Activated CD8-positive, alpha-beta memory T cell treated with anti-CD3 and anti-CD28 coated beads for 24 hours (primary cell): ENCODE results near the gene ZNF319.
"Not testable (repeated sequence)": the region's sequence is repeated elsewhere in the genome, so short reads cannot be mapped to it uniquely, and the experiment has no call there.

Source experiments
- DNase-seq: peaks from one replicate; pipeline ENCODE4 v3.0.0-alpha.2; 2020

Gene ZNF319

DNA sequence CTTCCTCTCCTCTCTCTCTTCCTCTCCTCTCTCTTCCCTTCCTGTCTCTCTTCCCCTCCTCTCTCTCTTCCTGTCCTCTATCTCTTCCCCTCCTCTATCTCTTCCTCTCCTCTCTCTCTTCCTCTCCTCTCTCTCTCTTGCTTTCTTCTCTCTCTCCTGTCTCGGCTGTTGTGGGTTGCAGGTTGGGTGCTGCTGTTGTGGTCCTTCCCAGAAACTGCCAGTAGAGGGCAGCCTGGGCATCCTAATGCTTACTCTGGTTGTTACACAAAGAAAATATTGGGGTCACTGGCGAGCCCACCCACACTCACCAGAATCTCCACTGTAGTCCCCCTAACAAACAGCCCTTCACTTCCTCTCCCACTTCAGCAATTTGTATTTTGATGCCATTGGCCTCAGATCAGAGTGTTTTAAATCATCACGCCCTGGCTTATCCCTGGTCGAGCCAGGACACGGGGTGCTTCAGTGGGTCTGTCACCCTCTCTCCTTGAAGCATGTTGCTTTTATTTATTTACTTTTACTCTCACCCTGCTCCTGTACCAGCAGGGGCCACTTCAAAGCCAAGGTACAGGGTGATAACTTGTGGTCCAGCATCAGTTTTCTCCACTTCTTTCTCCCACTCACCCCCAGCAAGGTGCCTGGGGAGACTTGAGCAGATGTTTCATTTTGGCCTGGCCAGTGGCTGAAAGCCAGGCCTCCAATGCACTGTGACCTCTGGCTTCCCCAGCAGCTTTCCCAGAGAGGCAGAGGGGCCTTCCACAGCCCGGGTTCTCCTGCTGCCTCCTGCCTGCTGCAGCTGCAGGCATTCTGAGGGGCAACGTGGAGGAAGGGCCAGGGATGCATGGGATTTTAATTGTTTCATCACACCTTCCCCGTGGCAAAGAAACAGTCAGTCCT, 20.4 kb upstream of the ZNF319 start:
- DNase-seq: peak; percentile 83

- DNase-seq: no peak
Measured at GRCh38 chr16:58019866-58020538, 19.5 kb upstream of the ZNF319 start.

- DNase-seq: no peak
Measured at GRCh38 chr16:58018803-58019202, 18.3 kb upstream of the ZNF319 start.

- DNase-seq: no peak
Measured at GRCh38 chr16:58016840-58017446, 16.5 kb upstream of the ZNF319 start.

DNA sequence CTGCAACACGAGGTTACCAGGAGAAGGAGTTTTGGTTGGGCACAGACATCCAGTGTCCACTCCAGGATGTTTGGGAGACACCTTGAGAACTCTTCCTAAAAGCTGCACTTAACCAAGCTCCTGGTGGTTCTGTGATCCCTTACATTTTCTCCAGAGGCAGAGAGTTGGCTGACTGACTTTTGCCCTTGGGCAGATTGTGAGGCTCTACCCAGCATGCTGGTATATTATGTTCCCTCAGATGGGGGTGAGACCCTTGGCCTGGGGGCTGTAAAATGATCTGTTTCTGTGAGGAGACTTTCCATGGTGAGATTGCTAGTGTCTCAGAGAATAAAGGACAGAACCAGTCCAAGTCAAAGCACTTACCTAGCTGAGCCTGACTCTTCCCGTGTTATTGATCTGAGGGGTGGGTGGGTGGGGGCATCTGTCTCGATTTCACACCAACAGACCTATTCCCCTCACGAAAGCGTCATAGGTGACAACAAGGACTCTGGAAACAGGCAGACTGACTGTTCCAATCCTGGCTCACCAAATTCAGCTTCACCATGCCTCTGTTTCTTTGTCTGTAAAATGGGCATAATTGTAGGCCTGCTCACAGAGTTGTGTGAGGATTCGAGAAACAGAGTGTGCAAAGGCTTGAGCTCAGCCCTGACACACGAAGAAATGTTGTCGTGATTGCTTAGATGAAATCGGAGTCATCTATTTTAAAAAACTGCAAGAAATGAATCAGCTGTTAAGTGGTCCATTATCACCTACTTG, 12.9 kb upstream of the ZNF319 start:
- DNase-seq: no peak

DNA sequence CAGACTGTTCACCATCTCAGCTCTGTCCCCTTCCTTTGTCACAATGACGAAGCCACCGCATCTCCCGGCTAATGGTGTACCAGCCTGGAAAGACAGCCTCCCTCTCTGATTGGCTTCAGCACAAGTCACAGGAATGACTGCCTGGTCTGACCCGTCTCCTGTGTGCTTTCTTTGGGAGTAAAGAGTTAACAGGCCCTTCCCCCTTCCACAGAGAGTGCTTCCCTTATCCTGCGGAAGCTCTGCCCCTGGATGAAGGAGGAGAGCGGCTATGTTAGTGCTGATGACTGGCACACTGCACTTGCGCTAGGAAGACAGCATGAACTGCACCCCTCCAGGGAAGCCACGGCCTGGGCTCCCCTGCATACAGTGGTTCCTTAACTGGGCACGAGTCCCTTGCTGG, 12.0 kb upstream of the ZNF319 start:
- no peak for DNase-seq

DNA sequence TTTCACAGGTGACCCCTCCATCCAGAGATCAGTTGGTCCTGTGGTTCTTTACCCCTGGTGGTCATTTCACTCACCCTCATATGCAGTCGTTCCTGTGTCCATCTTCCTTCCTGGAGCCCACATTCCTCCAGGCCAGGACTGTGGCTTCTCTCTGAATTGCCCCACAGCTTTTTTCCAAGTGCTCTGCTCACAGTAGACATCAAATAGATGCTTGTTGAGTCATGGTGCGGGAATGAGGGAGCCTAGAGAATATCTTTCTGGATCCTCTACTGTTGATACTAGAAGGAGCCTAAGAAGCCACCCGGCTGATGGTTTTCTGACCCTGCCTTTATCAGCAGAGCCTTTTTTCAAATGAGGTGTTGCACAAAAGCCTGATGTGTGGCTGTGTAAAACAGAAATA, 11.2 kb upstream of the ZNF319 start:
- DNase-seq: no peak

- no peak for DNase-seq
Measured at GRCh38 chr16:58010886-58011285, 10.4 kb upstream of the ZNF319 start.

- no peak for DNase-seq
Measured at GRCh38 chr16:58009856-58010416, 9.5 kb upstream of the ZNF319 start.

DNA sequence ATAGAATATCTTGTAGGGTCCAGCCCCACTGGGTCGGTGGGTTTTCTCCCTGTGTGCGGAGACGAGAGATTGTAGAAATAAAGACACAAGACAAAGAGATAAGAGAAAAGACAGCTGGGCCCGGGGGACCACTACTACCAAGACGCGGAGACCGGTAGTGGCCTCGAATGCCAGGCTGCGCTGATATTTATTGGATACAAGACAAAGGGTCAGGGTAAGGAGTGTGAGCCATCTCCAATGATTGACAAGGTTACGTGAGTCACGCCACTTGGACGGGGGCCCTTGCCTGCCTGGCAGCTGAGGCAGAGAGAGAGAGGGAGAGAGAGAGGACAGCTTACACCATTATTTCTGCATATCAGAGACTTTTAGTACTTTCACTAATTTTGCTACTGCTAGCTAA, 4.3 kb upstream of the ZNF319 start:
- DNase-seq: not testable (repeated sequence)

- DNase-seq: no peak
Measured at GRCh38 chr16:58002936-58003335, 2.5 kb upstream of the ZNF319 start.

DNA sequence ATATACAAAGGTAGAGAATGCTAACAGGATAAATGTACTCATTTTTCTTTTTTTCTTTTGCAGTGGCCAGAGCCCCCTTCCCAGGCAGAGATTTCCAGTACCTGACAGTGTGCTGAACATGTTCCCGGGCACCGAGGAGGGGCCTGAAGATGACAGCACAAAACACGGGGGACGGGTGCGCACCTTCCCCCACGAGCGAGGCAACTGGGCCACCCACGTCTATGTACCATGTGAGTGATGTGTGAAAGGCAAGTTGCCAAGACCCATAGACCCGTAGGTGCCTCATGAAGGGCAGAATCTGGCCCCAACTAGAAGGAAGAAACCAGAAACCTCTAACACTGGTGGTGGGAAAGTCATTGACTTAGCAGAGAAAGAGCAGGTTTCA, 1.9 kb upstream of the ZNF319 start:
- DNase-seq: no peak

GRCh38 chr16:58001781-58002415, 1.4 kb upstream of the ZNF319 start:
- DNase-seq: no peak

DNA sequence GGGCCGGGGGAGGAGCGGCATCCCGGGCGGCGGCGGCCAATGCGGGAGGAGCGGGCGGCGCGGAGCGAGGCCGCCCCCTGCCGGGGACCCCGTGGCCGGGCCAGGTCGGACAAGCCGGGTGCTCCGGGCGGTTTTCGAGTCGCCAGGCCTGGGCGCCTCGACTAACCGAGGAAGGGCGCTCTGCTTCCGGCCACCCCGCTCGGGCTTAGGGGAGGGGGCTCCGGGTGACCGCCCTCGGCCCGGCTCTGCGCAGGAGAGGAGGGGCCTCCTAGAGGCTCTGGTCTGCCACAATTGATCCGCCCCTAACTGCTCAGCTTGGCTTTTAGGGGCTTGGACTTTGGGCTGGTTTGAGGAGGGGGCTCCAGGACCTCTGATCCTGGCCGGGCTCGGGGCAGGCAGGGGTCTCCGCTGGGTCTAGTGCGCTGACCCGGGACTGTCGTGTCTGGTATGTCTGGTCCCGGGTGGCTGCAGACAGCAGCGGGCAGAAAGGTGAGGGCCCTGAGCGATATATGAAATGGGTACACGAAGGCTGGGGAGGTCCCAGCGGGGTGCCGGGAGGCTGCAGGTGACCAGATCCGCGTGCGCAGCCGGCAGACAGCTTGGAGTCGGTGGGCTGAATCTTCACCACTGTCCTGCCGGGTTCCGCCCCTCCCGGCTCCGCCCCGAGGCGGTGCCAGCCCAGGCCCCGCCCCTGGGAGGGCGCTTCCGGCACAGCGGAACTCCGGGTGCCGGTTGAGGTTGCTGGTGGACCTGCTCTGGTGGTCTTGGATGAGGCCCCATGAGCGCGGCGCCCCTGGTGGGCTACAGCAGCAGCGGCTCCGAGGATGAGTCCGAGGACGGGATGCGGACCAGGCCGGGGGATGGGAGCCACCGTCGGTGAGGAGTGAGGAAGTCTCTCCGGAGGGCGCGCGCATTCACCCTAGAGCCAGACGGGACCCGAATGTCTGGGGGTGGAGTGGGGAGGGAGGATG, 519 bp upstream of the ZNF319 start, which contains the start of gene USB1:
Gene USB1, plus strand, starts transcription at position 702 of the 971 bp plus-strand sequence. Its CDS starts 77 bp downstream, at position 779.
- peak; percentile 95 for DNase-seq

GRCh38 chr16:57999366-57999970, 1.0 kb downstream of the ZNF319 start:
- peak; percentile 72 for DNase-seq

GRCh38 chr16:57998992-57999365, 1.5 kb downstream of the ZNF319 start:
- DNase-seq: no peak

- peak; percentile 80 for DNase-seq
Measured at GRCh38 chr16:57998486-57998885, 2.0 kb downstream of the ZNF319 start.

DNA sequence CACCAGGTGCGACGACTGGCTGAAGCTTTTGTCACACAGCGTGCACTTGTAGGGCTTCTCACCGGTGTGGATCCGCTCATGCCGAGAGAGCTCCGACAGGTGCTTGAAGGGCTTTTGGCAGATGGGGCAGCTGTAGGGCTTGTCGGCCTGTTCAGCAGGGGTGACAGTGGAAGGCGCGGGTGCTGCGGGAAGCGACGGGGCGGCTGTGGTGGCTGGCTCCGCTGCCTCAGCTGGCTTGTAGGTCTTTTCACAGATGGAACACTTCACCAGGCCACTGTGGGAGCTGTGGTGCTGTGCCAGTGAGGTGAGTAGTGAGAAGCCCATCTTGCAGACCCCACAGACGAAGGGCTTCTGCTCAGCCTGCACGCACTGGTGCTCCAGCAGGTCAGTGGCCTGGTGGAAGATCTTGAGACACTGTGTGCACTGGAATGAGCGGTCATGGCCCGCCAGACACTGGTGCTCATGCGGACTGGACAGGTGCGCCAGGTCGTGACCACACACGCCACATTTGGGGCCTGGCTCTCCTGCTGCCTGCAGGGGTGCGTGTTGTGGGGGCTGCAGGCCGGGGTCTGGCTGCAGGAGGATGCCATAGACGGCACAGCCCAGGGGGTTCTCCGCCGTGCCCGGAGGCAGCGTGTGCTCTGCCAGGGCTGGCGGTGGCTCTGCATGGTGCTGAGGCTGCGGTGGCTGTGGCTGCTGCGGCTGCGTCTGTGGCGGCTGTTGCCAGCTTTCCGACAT, 2.8 kb downstream of the ZNF319 start:
- DNase-seq: no peak

- no peak for DNase-seq
Measured at GRCh38 chr16:57997176-57997527, 3.3 kb downstream of the ZNF319 start.
